ENCODE results near the gene ASB15. TPM values are rescaled to one million over a fixed set of nuclear protein-coding genes. Genes with fewer than 3 reads are reported as not detected.

Gene ASB15
- total and polyA plus RNA-seq, 12 donors, result 0.99 to 80.6 (median 53.4) TPM

DNA sequence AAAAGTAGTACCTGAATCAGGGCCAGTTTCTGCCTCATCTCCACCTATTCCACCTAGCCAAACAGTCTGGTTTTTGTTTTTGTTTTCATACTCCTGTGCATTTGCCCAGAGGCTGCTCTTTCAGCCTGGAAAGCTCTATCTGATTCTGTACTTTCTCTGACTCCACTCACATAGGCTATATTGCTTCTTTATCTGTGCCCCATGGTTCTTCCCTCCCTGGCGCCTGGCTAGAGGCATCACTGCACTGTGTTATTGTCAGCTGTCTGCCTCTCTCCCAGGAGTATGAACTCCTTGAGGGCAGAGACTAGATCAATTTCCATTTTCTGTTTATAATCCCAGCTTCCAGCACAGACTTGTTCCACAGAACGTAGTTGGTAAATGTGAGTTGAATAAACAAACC lies 49.0 kb downstream of the ASB15 start:
- Histone ChIP-seq H3K4me1 (peaks cover 0 to 63% (median 24%) of the 10 kb centered on the region in 9 donors), H3K27ac (peak overlapping the region in 6 of 10 donors; percentile 13 to 69 (median 55)), H3K9me3 (no peaks in the 10 kb centered on the region), H3K36me3 (no peaks in the 10 kb centered on the region), H3K4me3 (no peak overlapping the region), H3K27me3 (no peaks in the 10 kb centered on the region)
- DNase-seq (no peak), ATAC-seq (peak in 2 of 8 donors; percentile 43 to 48)
- no peak for TF ChIP-seq CTCF (IDR thresholded peaks at IDR 0.05)
- intact Hi-C loops (cut with DNase I), result loop anchor here in 1 of 10 donors (10.0 kb wide), 1 partner anchor 856 kb away; no protein-coding TSS in a partner anchor
- 47 to 54% methylated on average over 2 of the region's 2 CpGs for whole genome bisulfite sequencing, 2 donors

- Histone ChIP-seq H3K27ac (peak overlapping the region in 4 of 10 donors; percentile 43 to 95 (median 93)), H3K9me3 (no peaks in the 10 kb centered on the region), H3K36me3 (no peaks in the 10 kb centered on the region), H3K4me3 (no peak overlapping the region), H3K27me3 (no peaks in the 10 kb centered on the region), H3K4me1 (peaks cover 0 to 45% (median 13%) of the 10 kb centered on the region in 9 donors)
- WGBS, 2 donors, result 93 to 98% methylated on average over 1 of the region's 1 CpG
- ATAC-seq, result no peak
- TF ChIP-seq CTCF (IDR thresholded peaks at IDR 0.05), result no peak
- intact Hi-C loops (cut with DNase I), result loop anchor here in 1 of 10 donors (10.0 kb wide), 1 partner anchor 858 kb away; no protein-coding TSS in a partner anchor
- no peak for DNase-seq
Observed at GRCh38 chr7:123652406-123652805, 50.8 kb downstream of the ASB15 start.

DNA sequence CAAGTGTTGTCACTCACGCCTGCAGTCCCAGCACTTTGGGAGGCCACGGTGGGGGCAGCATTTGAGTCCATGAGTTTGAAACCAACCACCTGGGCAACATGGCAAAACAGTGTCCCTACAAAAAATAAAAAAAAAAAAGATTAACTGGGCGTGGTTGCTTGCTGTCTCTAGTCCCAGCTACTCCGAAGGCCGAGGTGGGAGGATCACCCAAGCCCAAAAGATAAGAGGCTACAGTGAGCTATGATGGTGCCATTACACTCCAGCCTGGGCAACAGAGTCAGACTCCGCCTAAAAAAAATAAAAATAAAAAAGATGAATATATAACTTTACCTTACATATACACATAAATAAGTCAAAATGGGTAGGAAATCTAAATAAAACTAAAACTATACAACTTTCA lies 51.5 kb downstream of the ASB15 start:
- Histone ChIP-seq H3K4me3 (no peak overlapping the region), H3K9me3 (no peaks in the 10 kb centered on the region), H3K4me1 (peaks cover 0 to 41% (median 9%) of the 10 kb centered on the region in 9 donors), H3K27me3 (no peaks in the 10 kb centered on the region), H3K27ac (peak overlapping the region in 5 of 10 donors; percentile 12 to 95 (median 92)), H3K36me3 (peaks cover 0 to under 1% (median 0%) of the 10 kb centered on the region in 9 donors)
- 73 to 74% methylated on average over 6 of the region's 6 CpGs for WGBS, 2 donors
- TF ChIP-seq CTCF (IDR thresholded peaks at IDR 0.05), result no peak
- DNase-seq, result no peak
- intact Hi-C loops (cut with DNase I), result loop anchor here in 1 of 10 donors (10.0 kb wide), 1 partner anchor 858 kb away; no protein-coding TSS in a partner anchor
- ATAC-seq, result no peak

DNA sequence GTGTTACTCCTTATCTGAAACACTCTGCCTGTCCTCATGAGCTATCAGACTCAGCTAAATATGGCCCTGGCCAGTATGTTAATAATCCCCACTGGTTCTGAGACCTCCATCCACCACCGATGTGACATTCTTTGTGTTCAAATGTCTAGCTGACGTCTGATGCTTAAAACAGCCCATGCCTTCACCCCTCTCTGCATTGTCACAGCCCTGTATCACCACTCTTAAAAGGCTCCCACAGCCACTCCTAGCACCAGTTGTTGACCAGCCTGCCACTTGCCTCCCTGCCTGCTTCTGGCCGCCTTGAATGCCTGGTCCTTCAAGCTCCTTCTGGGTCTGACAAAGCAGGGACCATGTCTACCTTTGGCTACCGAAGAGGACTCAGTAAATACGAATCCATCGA lies 54.0 kb downstream of the ASB15 start, which contains the start of gene LMOD2:
Gene LMOD2 (plus strand): TSS at position 253 of the 400 bp plus-strand sequence. CDS start 98 bp downstream, at position 351.
- peaks cover 0 to 30% (median 0%) of the 10 kb centered on the region in 9 donors for H3K4me1 ChIP-seq
- peaks cover 0 to 15% (median 0%) of the 10 kb centered on the region in 9 donors for H3K36me3 ChIP-seq
- WGBS, 2 donors, result 44 to 60% methylated on average over 6 of the region's 6 CpGs
- H3K9me3 ChIP-seq, result no peaks in the 10 kb centered on the region
- peak; percentile 56 to 93 (median 85) for ATAC-seq
- intact Hi-C loops (cut with DNase I), result loop anchor here in 1 of 10 donors (10.0 kb wide), 1 partner anchor 861 kb away; no protein-coding TSS in a partner anchor
- no peak for TF ChIP-seq CTCF (IDR thresholded peaks at IDR 0.05)
- peak within 1 kb of the TSS; percentile 34 to 72 (median 58) for H3K4me3 ChIP-seq
- H3K27me3 ChIP-seq, result no peaks in the 10 kb centered on the region
- peak within 1 kb of the TSS; percentile 59 to 96 (median 90) for H3K27ac ChIP-seq
- DNase-seq, result peak; percentile 45 to 82
